ENCODE measurements around the gene CREB3L1. TPM values are rescaled to one million over a fixed set of nuclear protein-coding genes. Genes with fewer than 3 reads are reported as not detected.
A peak's percentile ranks its signal among the peaks of the same experiment; 100 is the strongest.

CREB3L1 gene
- total RNA-seq, 4 donors from 2014 or later = 0.81 to 5.2 (median 1.7) TPM

GRCh38 chr11:46336563-46337180, 59.2 kb downstream of the CREB3L1 start:
- WGBS, 2 donors (ENCODE audit: low coverage in 1 of 2) = 91 to 100% methylated on average over 1 to 6 of the region's 12 CpGs
- TF ChIP-seq EP300 (IDR thresholded peaks at IDR 0.05) (no peak), POLR2A (IDR thresholded peaks at IDR 0.05) (no peak), CTCF (IDR thresholded peaks at IDR 0.05) (no peak), POLR2AphosphoS5 (IDR thresholded peaks at IDR 0.05) (no peak)
- Histone ChIP-seq H3K27ac (no peak overlapping the region), H3K36me3 (no peaks in the 10 kb centered on the region), H3K4me3 (no peak overlapping the region), H3K4me1 (peaks cover 0 to 45% (median 27%) of the 10 kb centered on the region in 3 donors), H3K27me3 (peaks cover 26% of the 10 kb centered on the region), H3K9me3 (no peaks in the 10 kb centered on the region)
- no peak for ATAC-seq

GRCh38 chr11:46337626-46338345, 60.3 kb downstream of the CREB3L1 start:
- WGBS, 2 donors (ENCODE audit: low coverage in 1 of 2) = 99 to 100% methylated on average over 4 to 11 of the region's 13 CpGs
- Histone ChIP-seq H3K27ac (peak overlapping the region in 1 of 4 donors; percentile 39), H3K36me3 (no peaks in the 10 kb centered on the region), H3K27me3 (peaks cover 15% of the 10 kb centered on the region), H3K9me3 (no peaks in the 10 kb centered on the region), H3K4me3 (no peak overlapping the region), H3K4me1 (peaks cover 0 to 37% (median 21%) of the 10 kb centered on the region in 3 donors)
- ATAC-seq = no peak
- no peak for TF ChIP-seq EP300 (IDR thresholded peaks at IDR 0.05)
- TF ChIP-seq POLR2A (IDR thresholded peaks at IDR 0.05) = no peak
- TF ChIP-seq CTCF (IDR thresholded peaks at IDR 0.05) = no peak
- TF ChIP-seq POLR2AphosphoS5 (IDR thresholded peaks at IDR 0.05) = no peak

GRCh38 chr11:46338636-46338987, 61.1 kb downstream of the CREB3L1 start:
- H3K27ac ChIP-seq = peak overlapping the region in 3 of 4 donors; percentile 75 to 94 (median 80)
- 23 to 60% methylated on average over 3 to 5 of the region's 9 CpGs for WGBS, 2 donors (ENCODE audit: low coverage in 1 of 2)
- no peak for ATAC-seq
- H3K4me3 ChIP-seq = peak overlapping the region; percentile 17 to 40
- peaks cover 7% of the 10 kb centered on the region for H3K27me3 ChIP-seq
- no peaks in the 10 kb centered on the region for H3K36me3 ChIP-seq
- TF ChIP-seq EP300 (IDR thresholded peaks at IDR 0.05) (no peak), POLR2AphosphoS5 (IDR thresholded peaks at IDR 0.05) (no peak), POLR2A (IDR thresholded peaks at IDR 0.05) (no peak), CTCF (IDR thresholded peaks at IDR 0.05) (no peak)
- no peaks in the 10 kb centered on the region for H3K9me3 ChIP-seq
- H3K4me1 ChIP-seq = peaks cover 0 to 28% (median 15%) of the 10 kb centered on the region in 3 donors

GRCh38 chr11:46338988-46339666, 61.7 kb downstream of the CREB3L1 start:
- WGBS, 2 donors (ENCODE audit: low coverage in 1 of 2) = 19 to 21% methylated on average over 6 to 13 of the region's 16 CpGs
- no peak for TF ChIP-seq POLR2A (IDR thresholded peaks at IDR 0.05)
- no peak for TF ChIP-seq EP300 (IDR thresholded peaks at IDR 0.05)
- TF ChIP-seq POLR2AphosphoS5 (IDR thresholded peaks at IDR 0.05) = no peak
- TF ChIP-seq CTCF (IDR thresholded peaks at IDR 0.05) = no peak
- H3K27me3 ChIP-seq = peaks cover 2% of the 10 kb centered on the region
- H3K4me1 ChIP-seq = peaks cover 0 to 26% (median 15%) of the 10 kb centered on the region in 3 donors
- peak overlapping the region; percentile 17 to 40 for H3K4me3 ChIP-seq
- no peak for ATAC-seq
- no peaks in the 10 kb centered on the region for H3K36me3 ChIP-seq
- H3K9me3 ChIP-seq = no peaks in the 10 kb centered on the region
- peak overlapping the region in 3 of 4 donors; percentile 75 to 94 (median 80) for H3K27ac ChIP-seq

Data from gastroesophageal sphincter (tissue), 4 donors.